NT2/D1 (cell line): ENCODE results near the gene CDK2AP2.

Experiments
- DNase-seq: peaks from one replicate; pipeline ENCODE4 v3.0.0-alpha.2; 2011; ENCODE audit warnings: low read depth, low spot score
- H3K27me3 ChIP-seq: 2 replicates; pipeline ENCODE4 v1.6.0; 2011; ENCODE audit warnings: mild to moderate bottlenecking; ENCODE audit not compliant: insufficient read length, insufficient read depth
- H3K36me3 ChIP-seq: 2 replicates; pipeline ENCODE4 v1.6.1; 2011; ENCODE audit warnings: mild to moderate bottlenecking, low read length, mixed read lengths; ENCODE audit not compliant: insufficient read depth, insufficient read length
- H3K4me1 ChIP-seq: 2 replicates; pipeline ENCODE4 v1.5.1; 2011; ENCODE audit not compliant: insufficient read depth, insufficient read length
- H3K4me3 ChIP-seq: 2 replicates; pipeline ENCODE4 v1.5.1; 2011; ENCODE audit warnings: low read depth; ENCODE audit not compliant: insufficient read length
- H3K9ac ChIP-seq: 2 replicates; pipeline ENCODE4 v1.6.0; 2011; ENCODE audit warnings: low read depth; ENCODE audit not compliant: insufficient read length
- H3K9me3 ChIP-seq: 2 replicates; pipeline ENCODE4 v1.5.1; 2011; ENCODE audit warnings: mild to moderate bottlenecking, low read length; ENCODE audit not compliant: insufficient read depth
- SUZ12 ChIP-seq: IDR thresholded peaks from 2 replicates; pipeline ENCODE4 v1.6.1; 2011; ENCODE audit not compliant: insufficient read length, insufficient read depth; ENCODE audit errors: extremely low read depth
- YY1 ChIP-seq: IDR thresholded peaks from 2 replicates; pipeline ENCODE4 v1.6.1; 2011; ENCODE audit not compliant: insufficient read length, insufficient read depth
- ZNF274 ChIP-seq: IDR thresholded peaks from 2 replicates; pipeline ENCODE4 v1.6.1; 2011; ENCODE audit warnings: mild to moderate bottlenecking, low read depth, low read length

CDK2AP2 gene

DNA sequence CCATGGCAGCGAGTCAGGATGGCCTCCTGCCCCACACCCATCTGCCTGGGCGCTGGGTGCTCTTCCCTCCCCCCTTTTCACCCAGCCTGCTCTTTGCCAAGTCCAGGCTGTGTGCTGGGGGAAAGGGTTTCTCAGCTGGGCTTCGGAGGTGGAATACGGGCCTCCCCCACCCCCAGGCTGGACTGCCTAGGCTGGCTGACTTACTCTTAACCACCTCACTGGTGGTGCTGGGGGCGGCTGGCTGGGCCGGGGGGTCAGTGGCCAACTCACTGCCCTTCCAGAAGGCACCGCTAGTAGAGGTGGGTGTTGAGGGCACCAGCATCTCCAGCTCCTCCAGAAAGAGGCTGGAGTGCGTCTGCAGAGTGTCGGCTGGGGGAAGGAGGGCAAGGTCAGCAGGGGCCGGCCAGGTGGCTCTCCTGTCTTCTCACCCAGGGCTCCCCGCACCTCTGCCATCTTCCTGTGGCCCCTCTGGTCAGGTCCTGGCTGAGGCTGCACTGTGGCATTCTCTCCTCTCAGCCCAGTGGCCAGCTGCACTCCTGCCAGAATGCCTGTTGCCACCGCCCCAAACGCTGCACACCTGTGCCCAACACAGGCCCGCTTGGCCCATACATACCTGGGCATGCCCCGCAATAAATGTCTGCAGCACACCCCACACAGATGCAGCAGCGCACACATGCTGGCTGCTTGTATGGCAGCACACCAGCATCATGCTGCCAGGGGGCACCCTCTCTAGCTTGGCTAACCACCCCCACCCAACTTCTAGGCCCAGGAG is 12.5 kb downstream of the CDK2AP2 start:
- H3K4me1 ChIP-seq: peaks cover 25% of the 10 kb centered on the region
- TF ChIP-seq YY1 (no peak), ZNF274 (no peak), SUZ12 (no peak)
- H3K4me3 ChIP-seq: no peak overlapping the region
- no peaks in the 10 kb centered on the region for H3K9me3 ChIP-seq
- peak overlapping the region; percentile 3 for H3K9ac ChIP-seq
- peaks cover 94% of the 10 kb centered on the region for H3K36me3 ChIP-seq
- DNase-seq: no peak
- no peaks in the 10 kb centered on the region for H3K27me3 ChIP-seq

DNA sequence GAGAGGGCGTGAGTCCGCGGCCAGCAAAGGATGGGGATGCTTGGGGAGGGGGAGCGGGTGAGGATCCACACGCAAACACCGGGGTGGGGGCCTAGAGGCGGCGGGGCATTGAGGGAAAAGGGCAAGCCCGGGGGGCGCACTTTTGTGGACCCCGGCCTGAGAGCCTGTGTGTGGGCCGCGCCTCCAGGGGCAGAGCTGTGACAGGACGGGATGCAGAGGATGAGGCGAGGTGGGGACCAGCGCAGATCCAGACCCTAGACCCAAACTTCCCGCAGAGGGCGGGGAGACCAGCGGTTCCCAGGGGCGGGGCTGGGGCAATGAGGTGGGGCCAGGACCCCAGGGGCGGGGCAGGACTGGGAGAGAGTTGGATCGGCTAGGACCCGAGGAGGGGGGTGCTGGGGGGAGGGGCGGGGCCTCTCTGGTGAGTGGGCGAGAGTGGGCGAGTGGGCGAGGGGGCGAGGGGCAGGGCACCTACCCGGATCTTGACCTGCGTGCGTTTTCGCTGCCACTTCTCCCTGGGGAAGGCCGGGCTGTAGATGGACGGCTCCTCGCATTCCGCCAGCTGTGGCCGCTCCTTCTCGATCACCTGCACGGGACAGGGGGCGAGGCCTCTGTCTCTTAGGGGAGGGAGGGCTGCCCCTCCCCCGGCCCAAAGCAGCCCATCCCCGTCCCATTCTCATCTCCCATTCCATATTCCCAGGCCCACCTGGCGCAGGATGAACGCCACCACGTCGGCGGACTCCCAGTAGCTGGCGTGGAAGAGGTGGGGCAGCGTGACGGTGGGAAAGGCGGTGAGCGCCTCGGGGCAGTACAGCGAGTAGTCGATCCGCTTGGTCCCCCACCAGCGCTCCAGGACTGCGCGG is 13.4 kb downstream of the CDK2AP2 start:
- Histone ChIP-seq H3K9ac (peak overlapping the region; percentile 3), H3K27me3 (no peaks in the 10 kb centered on the region), H3K9me3 (no peaks in the 10 kb centered on the region), H3K4me3 (no peak overlapping the region), H3K36me3 (peaks cover 94% of the 10 kb centered on the region), H3K4me1 (peaks cover 25% of the 10 kb centered on the region)
- no peak for DNase-seq
- TF ChIP-seq SUZ12 (no peak), ZNF274 (no peak), YY1 (no peak)

DNA sequence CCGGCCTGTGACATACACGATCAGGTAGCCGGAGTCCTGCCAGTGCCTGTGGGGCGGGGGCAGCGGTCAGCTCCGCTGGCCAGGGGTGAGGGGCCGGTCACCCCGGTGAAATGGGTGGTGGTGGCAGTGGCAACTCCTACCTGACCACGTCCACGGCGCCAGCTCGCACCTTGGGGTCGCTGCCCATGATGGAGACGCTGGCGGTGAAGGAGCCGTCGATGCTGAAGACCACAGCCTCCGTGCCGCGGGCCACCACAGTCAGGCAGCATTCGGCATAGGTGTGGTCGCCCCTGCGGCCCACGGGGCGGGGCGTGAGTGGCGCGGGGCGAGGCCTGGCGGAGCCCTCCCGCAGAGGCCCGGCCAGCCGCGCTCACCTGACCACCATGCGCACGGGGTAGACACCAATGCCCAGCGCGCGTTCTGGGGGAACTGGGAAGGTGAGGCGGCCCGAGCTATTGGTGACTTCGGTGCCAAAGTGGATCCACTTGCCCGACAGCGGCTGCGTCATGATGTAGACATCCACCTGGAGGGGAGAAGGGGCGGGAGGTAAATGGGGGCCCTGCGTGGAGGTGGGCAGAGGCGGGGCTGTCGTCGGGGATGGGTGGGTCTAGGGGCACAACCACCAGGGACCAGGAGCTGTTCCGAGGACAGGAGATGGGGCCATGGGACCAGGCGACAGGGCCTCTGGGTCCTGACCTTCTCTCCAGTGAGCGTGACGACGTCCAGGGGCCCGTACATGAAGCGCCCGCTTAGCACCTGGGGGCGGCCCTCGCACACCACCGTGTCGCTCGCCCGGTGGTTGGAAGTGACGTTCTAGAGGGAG is 14.2 kb downstream of the CDK2AP2 start:
- Histone ChIP-seq H3K27me3 (no peaks in the 10 kb centered on the region), H3K4me1 (peaks cover 25% of the 10 kb centered on the region), H3K4me3 (no peak overlapping the region), H3K9ac (no peak overlapping the region), H3K9me3 (no peaks in the 10 kb centered on the region), H3K36me3 (peaks cover 98% of the 10 kb centered on the region)
- no peak for DNase-seq
- TF ChIP-seq SUZ12: no peak
- TF ChIP-seq YY1: no peak
- TF ChIP-seq ZNF274: no peak

DNA sequence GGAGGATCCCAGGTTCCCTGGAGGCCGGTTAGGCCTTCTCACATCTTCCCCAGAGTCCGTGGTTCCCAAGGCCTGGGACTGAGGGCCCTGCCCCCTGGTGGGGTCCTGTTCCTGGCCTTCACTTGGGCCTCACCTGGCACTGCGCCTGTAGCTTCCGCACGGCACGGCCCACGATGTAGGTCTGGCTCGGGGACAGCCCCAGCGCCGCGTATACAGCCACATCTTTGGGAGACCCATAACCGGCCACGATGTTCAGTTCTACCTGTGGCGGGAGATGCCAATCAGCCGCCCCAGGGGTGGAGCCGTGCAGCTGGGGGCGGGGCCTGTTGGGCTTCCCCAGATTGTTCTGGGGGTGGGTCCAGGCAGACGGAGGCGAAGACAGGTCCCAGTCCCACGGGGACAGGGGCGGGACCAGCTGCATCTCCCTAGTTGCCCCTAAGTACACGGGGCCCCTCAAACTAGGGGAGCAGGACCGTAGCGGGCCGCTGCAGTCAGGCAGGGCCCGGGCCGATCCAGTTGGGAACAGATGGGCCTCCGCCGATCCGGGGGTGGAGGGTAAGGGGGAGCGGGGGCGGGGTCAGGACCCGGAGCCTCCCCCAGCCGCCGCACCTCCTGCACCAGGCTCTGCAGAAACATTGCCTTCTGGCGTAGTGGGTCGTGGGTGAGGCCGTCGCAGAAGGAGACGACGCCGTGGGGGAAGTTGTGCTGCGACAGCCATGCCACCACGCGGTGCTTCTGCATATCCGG is 15.0 kb downstream of the CDK2AP2 start:
- DNase-seq: no peak
- Histone ChIP-seq H3K9ac (no peak overlapping the region), H3K27me3 (no peaks in the 10 kb centered on the region), H3K9me3 (no peaks in the 10 kb centered on the region), H3K4me1 (peaks cover 23% of the 10 kb centered on the region), H3K36me3 (peaks cover 95% of the 10 kb centered on the region), H3K4me3 (no peak overlapping the region)
- TF ChIP-seq YY1 (no peak), SUZ12 (no peak), ZNF274 (no peak)

DNA sequence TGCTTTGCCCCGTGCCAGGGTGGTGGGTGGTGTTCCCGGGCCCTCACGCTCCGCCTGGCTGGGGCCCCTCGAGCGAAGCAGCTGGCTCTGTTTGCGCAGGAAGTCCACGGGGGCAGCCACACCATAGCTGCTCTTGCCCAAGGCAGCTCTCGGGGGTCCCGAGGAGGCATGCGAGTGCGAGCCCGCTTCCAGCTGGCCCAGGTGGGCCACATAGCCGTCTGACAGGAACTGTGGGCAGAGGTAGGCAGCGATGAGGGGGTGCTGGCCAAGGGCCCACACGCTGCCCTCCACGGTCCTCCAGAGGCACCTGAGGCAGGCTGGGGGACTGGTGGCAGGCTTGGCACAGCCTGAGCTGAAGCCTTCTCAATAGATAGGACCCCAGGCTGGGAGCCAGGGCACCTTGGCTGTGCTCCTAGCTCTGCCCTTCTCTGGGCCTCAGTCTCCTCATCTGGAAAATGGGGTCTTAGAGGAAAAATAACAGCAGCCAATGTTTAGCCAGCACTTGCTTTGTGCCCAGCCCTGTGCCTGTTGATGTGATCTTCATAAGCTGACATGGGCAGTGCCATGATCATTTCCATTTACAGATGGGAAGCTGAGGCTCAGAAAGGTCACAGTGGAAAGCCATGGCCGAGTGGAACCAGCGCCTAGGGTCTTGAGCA is 15.8 kb downstream of the CDK2AP2 start:
- no peak for DNase-seq
- TF ChIP-seq SUZ12 (no peak), YY1 (no peak), ZNF274 (no peak)
- Histone ChIP-seq H3K4me1 (peaks cover 16% of the 10 kb centered on the region), H3K9ac (no peak overlapping the region), H3K9me3 (no peaks in the 10 kb centered on the region), H3K36me3 (peaks cover 94% of the 10 kb centered on the region), H3K27me3 (no peaks in the 10 kb centered on the region), H3K4me3 (no peak overlapping the region)

DNA sequence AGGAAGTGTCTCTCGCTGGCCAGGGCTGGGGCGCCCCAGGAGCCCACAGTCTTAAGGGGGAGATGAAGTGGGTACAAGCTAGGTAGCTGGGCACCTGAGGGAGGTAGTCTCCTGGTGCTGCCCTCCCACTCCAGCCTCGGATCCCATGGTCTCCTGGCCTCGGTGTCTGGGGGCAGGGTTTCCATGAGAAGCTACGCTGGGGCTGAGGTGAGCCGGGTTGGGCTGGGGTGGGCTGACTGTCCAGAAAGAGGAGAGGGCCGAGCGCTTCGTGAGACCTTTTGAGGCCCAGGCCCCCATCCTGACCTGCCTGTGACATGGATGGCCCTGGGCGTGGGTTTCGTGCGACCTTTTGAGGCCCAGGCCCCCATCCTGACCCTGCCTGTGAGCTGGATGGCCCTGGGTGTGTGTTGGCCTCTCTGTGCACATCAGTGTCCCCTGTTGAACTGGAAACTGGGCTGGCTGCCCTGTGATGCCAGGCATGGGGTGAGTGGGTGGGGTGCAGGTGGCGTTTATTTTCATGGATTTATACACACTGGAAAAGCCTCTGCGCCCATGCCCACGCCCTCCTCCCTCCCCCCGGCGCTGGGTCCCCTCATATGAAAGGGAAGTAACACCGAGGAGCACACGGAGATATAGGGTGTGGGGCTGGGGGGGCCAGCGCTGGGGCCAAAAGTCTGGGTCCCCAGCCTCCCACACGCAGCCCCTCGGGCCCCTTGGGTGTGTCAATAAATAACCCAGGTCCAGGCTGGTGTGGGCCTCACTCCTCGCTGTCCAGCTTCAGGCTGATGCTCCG is 16.5 kb downstream of the CDK2AP2 start:
- H3K9me3 ChIP-seq: no peaks in the 10 kb centered on the region
- no peak for DNase-seq
- H3K36me3 ChIP-seq: peaks cover 93% of the 10 kb centered on the region
- no peak for TF ChIP-seq YY1
- TF ChIP-seq SUZ12: no peak
- TF ChIP-seq ZNF274: no peak
- H3K27me3 ChIP-seq: no peaks in the 10 kb centered on the region
- H3K9ac ChIP-seq: peak overlapping the region; percentile 18
- no peak overlapping the region for H3K4me3 ChIP-seq
- H3K4me1 ChIP-seq: peaks cover 16% of the 10 kb centered on the region
